CD4-positive, alpha-beta T cell treated with Interleukin-1 beta for 1 hour (primary cell): ENCODE results near the gene DDHD1.

Experiments
- DNase-seq, 2 donors: peaks; one replicate each; pipeline ENCODE4 v3.0.0-alpha.2; 2020 to 2022

The DDHD1 gene

DNA sequence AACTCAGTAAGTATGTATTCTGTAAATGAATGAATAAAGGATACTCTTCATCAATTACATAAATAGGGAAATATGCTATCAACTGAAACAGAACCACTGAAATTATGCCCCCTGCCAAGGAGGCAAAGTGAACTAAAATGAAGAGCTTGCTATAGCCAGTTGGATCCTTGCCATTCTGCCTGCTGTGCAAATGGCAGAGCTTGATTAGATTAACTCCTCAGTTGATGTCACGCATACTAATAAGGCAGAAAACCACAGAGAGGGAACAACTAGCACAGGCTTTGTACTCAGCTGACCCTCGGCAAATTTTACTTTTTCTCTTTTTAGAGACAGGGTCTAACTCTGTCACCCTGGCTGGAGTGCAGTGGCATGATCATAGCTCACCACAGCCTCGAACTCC is 165.6 kb downstream of the DDHD1 start:
- DNase-seq = no peak

DNA sequence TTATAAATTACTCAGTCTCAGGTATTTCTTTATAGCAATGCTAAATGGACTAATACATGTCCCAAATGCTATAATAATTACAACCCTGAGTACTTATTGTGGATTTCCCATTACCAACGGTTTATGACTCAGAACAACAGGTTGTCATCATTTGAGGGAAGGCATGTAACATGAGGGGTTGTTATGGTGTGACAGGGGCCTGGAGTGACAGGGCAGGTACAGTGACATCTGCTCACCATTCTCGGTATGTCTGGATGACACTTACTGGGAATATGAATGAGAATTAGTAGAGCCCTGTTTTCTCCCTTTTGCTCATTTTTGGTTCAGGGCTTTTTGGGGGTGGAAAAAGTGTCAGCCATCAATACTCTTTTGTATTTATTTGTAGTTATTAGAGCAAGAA is 166.1 kb downstream of the DDHD1 start:
- DNase-seq = no peak
